ENCODE measurements around the gene HOXA7. TPM values are rescaled to one million over a fixed set of nuclear protein-coding genes. Genes with fewer than 3 reads are reported as not detected.
A peak's percentile ranks its signal among the peaks of the same experiment; 100 is the strongest.

The HOXA7 gene
- total RNA-seq, 1 donor from 2014 or later: 12.0 TPM

- no peaks in the 10 kb centered on the region for H3K36me3 ChIP-seq
- H3K9me3 ChIP-seq: no peaks in the 10 kb centered on the region
- H3K4me3 ChIP-seq: no peak overlapping the region
- H3K4me1 ChIP-seq: peaks cover 2 to 15% of the 10 kb centered on the region in 2 donors
- H3K27me3 ChIP-seq: peaks cover 23% of the 10 kb centered on the region
- H3K27ac ChIP-seq: no peak overlapping the region
- no peak for TF ChIP-seq CTCF (IDR thresholded peaks at IDR 0.05)
- DNase-seq (ENCODE audit: low spot score in 2 of 2): peak in 1 of 2 donors; percentile 53
- intact Hi-C loops (cut with DNase I): loop anchor here (5.0 kb wide), 1 partner anchor 813 kb away; no protein-coding TSS in a partner anchor
These were observed 24.3 kb upstream of the HOXA7 start for GRCh38 chr7:27180431-27181420.

DNA sequence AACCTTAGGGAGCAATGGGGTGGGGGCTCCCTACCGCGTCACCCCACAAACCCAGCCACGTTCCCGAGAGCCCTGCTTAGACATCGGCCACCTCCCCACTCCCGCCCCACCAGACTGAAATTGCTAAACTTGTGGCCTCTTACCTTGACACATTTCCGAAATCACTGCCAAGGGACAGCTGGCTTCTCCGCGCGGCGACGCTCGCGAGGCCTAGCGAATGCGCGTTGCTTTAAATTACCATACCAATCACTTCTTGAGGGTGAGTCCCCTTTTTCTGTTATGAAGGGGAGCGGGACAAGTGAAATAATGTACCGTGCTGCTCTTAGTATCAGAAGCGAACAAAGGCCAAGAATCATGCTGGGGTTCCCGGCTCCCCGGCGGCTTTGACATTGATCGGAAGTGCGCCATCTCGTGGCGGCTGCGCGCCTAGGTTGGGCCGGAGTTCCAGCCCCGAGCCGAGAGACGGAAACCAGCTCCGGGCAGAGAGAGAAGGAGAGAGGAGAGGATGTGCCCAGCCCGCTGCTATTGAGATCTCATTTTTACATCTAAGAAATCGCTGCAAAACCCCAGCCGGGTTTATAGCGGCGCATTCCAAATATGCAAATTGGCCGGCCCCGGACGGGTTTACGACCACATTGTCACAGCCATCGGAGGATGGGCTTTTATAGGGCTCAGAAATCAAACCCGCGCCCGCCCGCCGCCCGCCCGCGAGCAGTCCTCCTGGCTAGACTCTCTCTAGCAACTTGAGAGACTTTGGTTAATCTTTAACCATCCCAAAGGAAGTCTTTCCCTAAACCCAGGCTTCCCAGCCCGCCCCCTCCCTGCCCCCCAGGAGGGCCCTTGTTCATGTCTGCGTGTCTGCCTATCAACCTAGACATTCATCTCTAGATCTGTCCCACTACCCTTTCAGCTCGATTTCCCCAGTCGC, 23.3 kb upstream of the HOXA7 start:
- Histone ChIP-seq H3K27me3 (peaks cover 26% of the 10 kb centered on the region), H3K9me3 (no peaks in the 10 kb centered on the region), H3K4me1 (peaks cover 2 to 15% of the 10 kb centered on the region in 2 donors), H3K36me3 (no peaks in the 10 kb centered on the region), H3K27ac (no peak overlapping the region), H3K4me3 (peak overlapping the region in 1 of 2 donors; percentile 22)
- peak; percentile 39 to 78 (median 77) for TF ChIP-seq CTCF (IDR thresholded peaks at IDR 0.05)
- DNase-seq (ENCODE audit: low spot score in 2 of 2): peak in 1 of 2 donors; percentile 73
- intact Hi-C loops (cut with DNase I): loop anchor here (5.0 kb wide), 1 partner anchor 812 kb away; no protein-coding TSS in a partner anchor

DNA sequence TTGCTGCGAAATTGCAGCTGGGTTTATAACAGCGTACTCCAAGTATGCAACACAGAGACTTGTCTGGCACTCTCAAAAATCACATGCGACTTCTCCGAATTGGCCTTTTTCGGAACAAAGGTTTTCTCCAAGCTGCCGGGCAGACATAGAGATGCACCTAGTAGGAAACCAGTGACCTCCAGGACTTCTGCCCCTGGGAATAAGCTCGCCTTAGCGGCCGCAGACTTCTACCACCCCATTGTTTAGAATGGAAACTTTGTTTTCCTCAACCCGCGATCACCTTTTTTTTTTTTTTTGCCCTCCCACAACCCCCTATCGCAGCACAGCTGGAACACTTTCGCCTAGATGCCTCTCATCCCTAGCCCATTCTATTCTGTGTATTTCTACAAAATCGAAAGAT, 22.6 kb upstream of the HOXA7 start:
- no peak for TF ChIP-seq CTCF (IDR thresholded peaks at IDR 0.05)
- intact Hi-C loops (cut with DNase I): no loop called here
- peaks cover 2 to 14% of the 10 kb centered on the region in 2 donors for H3K4me1 ChIP-seq
- H3K4me3 ChIP-seq: no peak overlapping the region
- DNase-seq (ENCODE audit: low spot score in 2 of 2): no peak
- H3K36me3 ChIP-seq: no peaks in the 10 kb centered on the region
- H3K9me3 ChIP-seq: no peaks in the 10 kb centered on the region
- H3K27me3 ChIP-seq: peaks cover 31% of the 10 kb centered on the region
- H3K27ac ChIP-seq: no peak overlapping the region

GRCh38 chr7:27178366-27178765, 21.9 kb upstream of the HOXA7 start:
- peaks cover 29% of the 10 kb centered on the region for H3K27me3 ChIP-seq
- no peak for TF ChIP-seq CTCF (IDR thresholded peaks at IDR 0.05)
- H3K9me3 ChIP-seq: no peaks in the 10 kb centered on the region
- no peak overlapping the region for H3K27ac ChIP-seq
- no peaks in the 10 kb centered on the region for H3K36me3 ChIP-seq
- peaks cover 2 to 15% of the 10 kb centered on the region in 2 donors for H3K4me1 ChIP-seq
- no peak overlapping the region for H3K4me3 ChIP-seq
- DNase-seq (ENCODE audit: low spot score in 2 of 2): no peak
- intact Hi-C loops (cut with DNase I): no loop called here

- intact Hi-C loops (cut with DNase I): no loop called here
These were observed 21.4 kb upstream of the HOXA7 start for GRCh38 chr7:27177795-27178320.

More at GRCh38 chr7:27177795-27178320, 21.4 kb upstream of the HOXA7 start:
- Histone ChIP-seq H3K4me3 (no peak overlapping the region), H3K27me3 (peaks cover 30% of the 10 kb centered on the region), H3K4me1 (peaks cover 0 to 17% of the 10 kb centered on the region in 2 donors), H3K27ac (no peak overlapping the region), H3K9me3 (no peaks in the 10 kb centered on the region), H3K36me3 (no peaks in the 10 kb centered on the region)
- DNase-seq (ENCODE audit: low spot score in 2 of 2): peak in 1 of 2 donors; percentile 37
- no peak for TF ChIP-seq CTCF (IDR thresholded peaks at IDR 0.05)
